K562 (cell line): Measurements from ENCODE around the gene HJV. TPM values are rescaled to one million over a fixed set of nuclear protein-coding genes. Genes with fewer than 3 reads are reported as not detected.

Source experiments
- ATAC-seq: fragments of 200-7000 bp; cut with Tn5 transposase; 3 replicates; pipeline ENCODE4 v1.9.1; 2020; ENCODE audit warnings: moderate library complexity
- BruUV-seq: library from RNA; stranded (reverse); fragments of 400-500 nt; replicated peaks from 2 replicates; lab custom pipeline; 2021; lab: Mats Ljungman, UMichigan
- CTCF ChIA-PET: fragments of 300-600 bp; formaldehyde crosslinking; extraction: SDS; loops from one replicate; lab custom pipeline; 2021; ENCODE audit warnings: low intra/inter-chr PET ratio; lab: Yijun Ruan, JAX
- POLR2A ChIA-PET: fragments of 300-600, 350-650 bp; sonication (Branson Sonifier 250); formaldehyde crosslinking; extraction: SDS; loops from one replicate; lab custom pipeline; 2021; ENCODE audit warnings: antibody characterized with exemption, inconsistent platforms; lab: Yijun Ruan, JAX
- DNase-seq, 4 experiments: peaks; one replicate each; pipeline versions ENCODE4 v3.0.0 to v3.0.0-alpha.2; 2011 to 2018; ENCODE audit warnings: low spot score in 3 of 4, mixed read lengths in 3 of 4; ENCODE audit errors: extremely low read depth in 1 of 4
- FAIRE-seq: peaks from 2 replicates; lab custom pipeline; 2011; peaks lifted over from hg19 to GRCh38; lab: Jason Lieb, UNC
- H2AFZ ChIP-seq: 2 replicates; pipeline ENCODE4 v1.6.0; 2011; ENCODE audit warnings: low read depth, low read length, control low read depth, inconsistent platforms
- H3K27ac ChIP-seq: fragments of 200-600 bp; 3 replicates; pipeline ENCODE4 v1.8.0; 2011; ENCODE audit warnings: low read depth, mild to moderate bottlenecking, control low read depth, inconsistent platforms, low read length, moderate library complexity, mixed read lengths; ENCODE audit errors: extremely low read depth
- H3K27me3 ChIP-seq, 2 experiments: fragments of 300-600 bp in 1 of 2; 2 replicates in 1 of 2; 3 replicates in 1 of 2; pipeline versions ENCODE4 v1.6.0 to v1.8.0; 2011; ENCODE audit warnings: inconsistent platforms in 2 of 2, low read length in 2 of 2, mild to moderate bottlenecking in 1 of 2, mixed read lengths in 1 of 2, moderate library complexity in 1 of 2; ENCODE audit not compliant: control insufficient read depth in 2 of 2, insufficient read depth in 2 of 2
- H3K36me3 ChIP-seq: fragments of 300-600 bp; 3 replicates; pipeline ENCODE4 v1.8.0; 2011; ENCODE audit warnings: mild to moderate bottlenecking, low read length, inconsistent platforms; ENCODE audit not compliant: control insufficient read depth, insufficient read depth
- H3K4me1 ChIP-seq, 2 experiments: fragments of 200-600 bp in 1 of 2; replicated peaks in 1 of 2; 2 replicates in 1 of 2; 3 replicates in 1 of 2; pipeline versions ENCODE4 v1.5.1 to v1.8.0; 2011; ENCODE audit warnings: inconsistent platforms in 2 of 2, low read length in 2 of 2, mild to moderate bottlenecking in 1 of 2, mixed read lengths in 1 of 2, moderate library complexity in 1 of 2; ENCODE audit not compliant: control insufficient read depth in 2 of 2, insufficient read depth in 2 of 2
- H3K4me2 ChIP-seq: 2 replicates; pipeline ENCODE4 v1.6.1; 2011; ENCODE audit warnings: low read length, control low read depth, inconsistent platforms, mixed read lengths; ENCODE audit not compliant: insufficient read depth
- H3K4me3 ChIP-seq: fragments of 200-600 bp; sonication (generic), shearing (Covaris generic); 2 replicates; pipeline ENCODE4 v1.5.1; 2016; ENCODE audit warnings: control low read depth, inconsistent platforms
- H3K79me2 ChIP-seq: fragments of 200-600 bp; 3 replicates; pipeline ENCODE4 v1.8.0; 2011; ENCODE audit warnings: low read length, inconsistent platforms; ENCODE audit not compliant: control insufficient read depth, insufficient read depth
- H3K9ac ChIP-seq, 2 experiments: 2 replicates each; pipeline versions ENCODE4 v1.6.0 to v1.6.1; 2011; ENCODE audit warnings: low read depth in 2 of 2, low read length in 2 of 2, control low read depth in 1 of 2, inconsistent platforms in 1 of 2, mild to moderate bottlenecking in 1 of 2, mixed read lengths in 1 of 2; ENCODE audit not compliant: insufficient read depth in 1 of 2
- H3K9me1 ChIP-seq: one replicate; pipeline ENCODE4 v1.6.0; 2011; ENCODE audit warnings: inconsistent platforms, mild to moderate bottlenecking, low read length, moderate library complexity; ENCODE audit not compliant: control insufficient read depth, insufficient read depth
- H3K9me3 ChIP-seq: replicated peaks from 2 replicates; pipeline ENCODE4 v1.5.1; 2011; ENCODE audit warnings: low read depth, low read length, inconsistent platforms; ENCODE audit not compliant: control insufficient read depth, insufficient read depth
- H4K20me1 ChIP-seq: replicated peaks from 2 replicates; pipeline ENCODE4 v1.6.1; 2011; ENCODE audit warnings: low read length, inconsistent platforms, mixed read lengths; ENCODE audit not compliant: control insufficient read depth, insufficient read depth
- BACH1 ChIP-seq: fragments of 200-800 bp; sonication (Bioruptor generic); IDR thresholded peaks from 2 replicates; pipeline ENCODE4 v1.6.1; 2016; ENCODE audit warnings: missing genetic modification characterization, missing compliant biosample characterization
- BHLHE40 ChIP-seq: IDR thresholded peaks from 2 replicates; pipeline ENCODE4 v1.6.1; 2011; ENCODE audit warnings: low read length, improper control_type of control experiment
- BRF1 ChIP-seq: IDR thresholded peaks from 3 replicates; pipeline ENCODE4 v1.6.1; 2011; ENCODE audit warnings: borderline replicate concordance, mild to moderate bottlenecking; ENCODE audit not compliant: insufficient read length; ENCODE audit errors: extremely low read depth
- CBFA2T2 ChIP-seq: fragments of 450-650 bp; conservative IDR thresholded peaks from 2 replicates; pipeline ENCODE4 v1.6.1; 2017; ENCODE audit warnings: mild to moderate bottlenecking
- DPF2 ChIP-seq: fragments of 450-650 bp; IDR thresholded peaks from 2 replicates; pipeline ENCODE4 v1.6.1; 2016
- MCM3 ChIP-seq: fragments of 450-650 bp; IDR thresholded peaks from 2 replicates; pipeline ENCODE4 v1.6.1; 2016
- ZBTB1 ChIP-seq: sonication (generic); formaldehyde crosslinking; IDR thresholded peaks from 2 replicates; pipeline ENCODE4 v1.8.1; 2023; ENCODE audit warnings: missing genetic modification reagents, low read depth, mild to moderate bottlenecking, borderline replicate concordance
- ZNF12 ChIP-seq: sonication (generic); formaldehyde crosslinking; IDR thresholded peaks from 2 replicates; pipeline ENCODE4 v1.4.0; 2020; ENCODE audit warnings: mild to moderate bottlenecking, missing genetic modification reagents
- ZNF232 ChIP-seq: sonication (generic); formaldehyde crosslinking; IDR thresholded peaks from 2 replicates; pipeline ENCODE4 v1.8.0; 2022; ENCODE audit warnings: mild to moderate bottlenecking, missing genetic modification reagents
- WGBS: fragments of 100-300 bp; shearing (Covaris generic); methylation state at CpG from one replicate; pipeline ENCODE4 v1.1.6; 2016; ENCODE audit warnings: low coverage, mixed read lengths; ENCODE audit not compliant: insufficient coverage; ENCODE audit errors: missing lambda C conversion rate; 5-methylcytosine and 5-hydroxymethylcytosine counted together
- in situ Hi-C: fragments of 300-500 bp; cut with MboI; formaldehyde crosslinking; loops from 4 replicates; pipeline ENCODE4 v1.15.0; 2018; ENCODE audit warnings: inconsistent platforms, mixed read lengths
- intact Hi-C: fragments of 100-400 bp; cut with micrococcal nuclease; formaldehyde crosslinking; loops from 2 replicates; pipeline ENCODE4 v1.14.2; 2022
- polyA plus RNA-seq, 8 experiments: library from polyadenylated mRNA; depleted of rRNA in 4 of 8; stranded (reverse) in 5 of 8; unstranded in 3 of 8; fragments of >200 nt; fragmentation: Nextera tagmentation in 2 of 8; fragmentation: Illumina TruSeq in 1 of 8; extraction: Ambion mirVana in 2 of 8; extraction: Trizol in 1 of 8; gene quantifications; 2 replicates each; pipeline versions ENCODE4 v1.2.1 to v1.2.3, GENCODE V29; 2011 to 2014; ENCODE audit warnings: inconsistent platforms in 1 of 8, missing spikeins in 1 of 8
- total RNA-seq, 7 experiments: library from RNA; depleted of rRNA in 6 of 7; stranded (reverse); fragments of >200 nt in 6 of 7; fragmentation: Illumina TruSeq in 2 of 7; extraction: Trizol in 2 of 7; gene quantifications; 2 replicates each; pipeline versions ENCODE4 v1.2.1 to v1.2.3, GENCODE V29; 2011 to 2021; ENCODE audit warnings: low replicate concordance in 1 of 7
- TF ChIP-seq, protein P1 (sequence below), 2 experiments: fragments of 200-800 bp in 1 of 2; sonication (Bioruptor generic) in 1 of 2; sonication (generic) in 1 of 2; formaldehyde crosslinking in 1 of 2; IDR thresholded peaks in 1 of 2; conservative IDR thresholded peaks in 1 of 2; 2 replicates each; pipeline versions ENCODE4 v1.5.0 to v1.6.1; 2016 to 2020; ENCODE audit warnings: missing compliant biosample characterization in 1 of 2, missing genetic modification characterization in 1 of 2, missing genetic modification reagents in 1 of 2
- TF ChIP-seq, protein P2 (sequence below): sonication (generic); formaldehyde crosslinking; IDR thresholded peaks from 2 replicates; pipeline ENCODE4 v1.5.0; 2020; ENCODE audit warnings: missing genetic modification reagents

HJV gene
- total and polyA plus RNA-seq, 9 of the 15 experiments (the other 6 are each of a cell fraction or from before 2014, with no cell fraction given) = 1.0 to 6.6 (median 2.4) TPM

DNA sequence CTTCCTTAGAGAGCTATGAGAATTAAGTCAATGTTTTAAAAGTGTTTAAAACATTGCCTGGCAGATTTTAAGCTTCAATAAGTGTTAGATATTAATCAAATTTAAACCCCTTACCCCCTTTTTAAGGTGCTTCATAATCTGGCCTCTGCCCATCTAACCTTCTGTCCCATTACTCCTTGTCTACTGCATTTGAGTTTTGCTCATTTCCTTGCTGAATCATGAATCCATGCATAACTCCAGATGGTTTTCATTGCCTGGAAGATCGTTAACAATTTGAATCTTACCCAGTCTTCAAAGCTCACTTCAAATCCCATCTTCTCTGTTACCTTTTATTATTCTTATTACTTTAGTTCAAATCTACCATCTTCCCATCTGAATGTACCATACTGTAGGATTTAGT is 4.6 kb downstream of the HJV start:
- ChIA-PET CTCF (interaction anchor here (1.1 kb wide), 1 partner anchor 38 kb away, joined by 3 read pairs; no protein-coding TSS in a partner anchor), POLR2A (interaction anchor here (0.7 to 1.7 kb wide), 8 partner anchors 8 to 98 kb away, joined by 3 to 5 read pairs (median 4); partner anchors contain the start of gene RBM8A)
- Histone ChIP-seq H3K9me1 (no peaks in the 10 kb centered on the region), H3K9me3 (no peaks in the 10 kb centered on the region), H3K36me3 (no peaks in the 10 kb centered on the region), H4K20me1 (no peaks in the 10 kb centered on the region), H3K9ac (no peak overlapping the region), H3K4me3 (no peak overlapping the region), H3K4me1 (peaks cover 9 to 19% of the 10 kb centered on the region in 2 experiments), H3K27ac (no peak overlapping the region), H3K79me2 (no peaks in the 10 kb centered on the region), H3K4me2 (no peak overlapping the region), H2AFZ (peak overlapping the region; percentile 44; the same call in 1 of the 2 replicates), H3K27me3 (no peaks in the 10 kb centered on the region)
- FAIRE-seq (no peak), DNase-seq (no peak), ATAC-seq (no peak)
- intact Hi-C loops = loop anchor here (10.0 kb wide), 1 partner anchor 292 kb away; no protein-coding TSS in a partner anchor
- no TSS peak for BruUV-seq
- 25% methylated on average over 1 of the region's 1 CpG for WGBS
- in situ Hi-C loops = no loop called here
- TF ChIP-seq BACH1 (no peak), MCM3 (no peak), ZBTB1 (CRISPR knock-in tag) (no peak), ZNF232 (CRISPR knock-in tag) (no peak), ZNF12 (CRISPR knock-in tag) (no peak)

DNA sequence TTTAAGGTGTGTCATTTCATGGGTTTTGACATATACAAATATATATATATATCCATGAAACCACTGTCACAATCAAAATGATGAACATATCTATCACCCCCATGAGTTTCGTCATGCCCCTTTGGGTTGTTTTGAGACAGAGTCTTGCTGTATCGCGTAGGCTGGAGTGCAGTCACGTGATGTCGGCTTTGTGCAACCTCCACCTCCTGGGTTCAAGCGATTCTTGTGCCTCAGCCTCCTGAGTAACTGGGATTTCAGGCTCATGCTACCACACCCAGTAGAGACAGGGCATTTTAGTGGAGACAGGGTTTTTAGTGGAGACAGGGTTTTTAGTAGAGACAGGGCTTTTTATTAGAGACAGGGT is 8.0 kb downstream of the HJV start:
- POLR2A ChIA-PET = interaction anchor here (0.7 kb wide), 1 partner anchor 98 kb away, joined by 3 read pairs; no protein-coding TSS in a partner anchor
- H3K27me3 ChIP-seq = no peaks in the 10 kb centered on the region
- CTCF ChIA-PET = interaction anchor here (0.5 to 3.7 kb wide), 6 partner anchors 36 to 263 kb away, joined by 3 to 32 read pairs (median 10); partner anchors contain the start of gene NUDT17
- DNase-seq (no peak), ATAC-seq (no peak), FAIRE-seq (no peak)
- no peaks in the 10 kb centered on the region for H3K36me3 ChIP-seq
- BruUV-seq = no TSS peak
- peak overlapping the region; percentile 31; the same call in 1 of the 2 replicates for H3K4me2 ChIP-seq
- no peak overlapping the region for H3K9ac ChIP-seq
- H4K20me1 ChIP-seq = no peaks in the 10 kb centered on the region
- no peaks in the 10 kb centered on the region for H3K9me3 ChIP-seq
- peaks cover 2 to 6% of the 10 kb centered on the region in 2 experiments for H3K4me1 ChIP-seq
- 40% methylated on average over 6 of the region's 6 CpGs for WGBS
- intact Hi-C loops (loop anchor here (1.0 to 10.0 kb wide), 3 partner anchors 122 to 289 kb away; partner anchors contain the start of gene NUDT17), in situ Hi-C loops (loop anchor here (5.0 kb wide), 1 partner anchor 166 kb away; the partner anchor contains the start of gene NUDT17)
- no peaks in the 10 kb centered on the region for H3K9me1 ChIP-seq
- no peaks in the 10 kb centered on the region for H3K79me2 ChIP-seq
- H2AFZ ChIP-seq = peak overlapping the region; percentile 21; the same call in 1 of the 2 replicates
- H3K4me3 ChIP-seq = no peak overlapping the region
- H3K27ac ChIP-seq = no peak overlapping the region
- TF ChIP-seq CBFA2T2 (0 out of 2 replicates have a peak, but pooled peaks have one; percentile 20), ZNF12 (CRISPR knock-in tag) (no peak), DPF2 (no peak), BHLHE40 (0 out of 2 replicates have a peak, but pooled peaks have one; percentile 27), BRF1 (no peak)
- TF ChIP-seq, protein P1, sequence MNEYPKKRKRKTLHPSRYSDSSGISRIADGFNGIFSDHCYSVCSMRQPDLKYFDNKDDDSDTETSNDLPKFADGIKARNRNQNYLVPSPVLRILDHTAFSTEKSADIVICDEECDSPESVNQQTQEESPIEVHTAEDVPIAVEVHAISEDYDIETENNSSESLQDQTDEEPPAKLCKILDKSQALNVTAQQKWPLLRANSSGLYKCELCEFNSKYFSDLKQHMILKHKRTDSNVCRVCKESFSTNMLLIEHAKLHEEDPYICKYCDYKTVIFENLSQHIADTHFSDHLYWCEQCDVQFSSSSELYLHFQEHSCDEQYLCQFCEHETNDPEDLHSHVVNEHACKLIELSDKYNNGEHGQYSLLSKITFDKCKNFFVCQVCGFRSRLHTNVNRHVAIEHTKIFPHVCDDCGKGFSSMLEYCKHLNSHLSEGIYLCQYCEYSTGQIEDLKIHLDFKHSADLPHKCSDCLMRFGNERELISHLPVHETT (CRISPR knock-in tag; conservative IDR thresholded peaks at IDR 0.05 in 1 of 2, IDR thresholded peaks at IDR 0.05 in 1 of 2) = no peak
- TF ChIP-seq, protein P2, sequence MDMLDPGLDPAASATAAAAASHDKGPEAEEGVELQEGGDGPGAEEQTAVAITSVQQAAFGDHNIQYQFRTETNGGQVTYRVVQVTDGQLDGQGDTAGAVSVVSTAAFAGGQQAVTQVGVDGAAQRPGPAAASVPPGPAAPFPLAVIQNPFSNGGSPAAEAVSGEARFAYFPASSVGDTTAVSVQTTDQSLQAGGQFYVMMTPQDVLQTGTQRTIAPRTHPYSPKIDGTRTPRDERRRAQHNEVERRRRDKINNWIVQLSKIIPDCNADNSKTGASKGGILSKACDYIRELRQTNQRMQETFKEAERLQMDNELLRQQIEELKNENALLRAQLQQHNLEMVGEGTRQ (CRISPR knock-in tag) = peak; percentile 74
